K562 (cell line): ENCODE results near the gene MBNL2.

Experiments used
- JUNB ChIP-seq: fragments of 450-650 bp; formaldehyde crosslinking; conservative IDR thresholded peaks from 2 replicates; pipeline ENCODE4 v1.4.0; 2020; ENCODE audit warnings: mild to moderate bottlenecking
- MXI1 ChIP-seq: IDR thresholded peaks from 2 replicates; pipeline ENCODE4 v1.6.1; 2011; ENCODE audit warnings: low read depth, mild to moderate bottlenecking, improper control_type of control experiment, low read length
- POLR2AphosphoS2 ChIP-seq: IDR thresholded peaks from 2 replicates; pipeline ENCODE4 v1.6.1; 2012; ENCODE audit warnings: low read length, improper control_type of control experiment
- TF ChIP-seq, protein P1 (sequence below): sonication (generic); formaldehyde crosslinking; IDR thresholded peaks from 2 replicates; pipeline ENCODE4 v1.9.0; 2022; ENCODE audit warnings: mild to moderate bottlenecking, missing genetic modification reagents

DNA sequence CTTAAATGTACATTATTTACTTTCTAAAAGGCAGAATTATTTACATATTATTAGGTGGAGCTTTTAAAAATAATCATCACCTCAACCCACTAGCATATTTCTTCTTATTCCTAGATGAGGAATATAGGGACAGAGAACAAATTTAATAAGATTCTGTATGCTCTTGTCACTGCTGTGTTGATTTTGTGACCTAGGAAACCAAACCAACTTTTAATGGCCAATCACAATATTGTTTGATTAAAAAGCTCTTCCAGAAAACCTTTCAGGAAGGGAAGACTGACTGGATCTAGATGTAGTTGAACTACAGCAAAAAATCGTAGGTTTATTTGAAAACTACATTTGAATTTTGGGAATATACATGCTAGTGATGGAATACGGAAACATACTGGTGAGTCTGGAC, 120.0 kb downstream of the MBNL2 start:
- no peak for TF ChIP-seq MXI1
- no peak for TF ChIP-seq POLR2AphosphoS2
- TF ChIP-seq, protein P1, sequence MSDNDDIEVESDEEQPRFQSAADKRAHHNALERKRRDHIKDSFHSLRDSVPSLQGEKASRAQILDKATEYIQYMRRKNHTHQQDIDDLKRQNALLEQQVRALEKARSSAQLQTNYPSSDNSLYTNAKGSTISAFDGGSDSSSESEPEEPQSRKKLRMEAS (CRISPR knock-in tag): no peak
- no peak for TF ChIP-seq JUNB (CRISPR knock-in tag)
